Right atrium auricular region (tissue), 2 donors: ENCODE data around the gene GHRH. TPM values are rescaled to one million over a fixed set of nuclear protein-coding genes. Genes with fewer than 3 reads are reported as not detected.
A peak's percentile ranks its signal among the peaks of the same experiment; 100 is the strongest.

Source experiments
- DNase-seq: peaks from one replicate; pipeline ENCODE4 v3.0.0-alpha.2; 2019; ENCODE audit warnings: low spot score
- H3K27ac ChIP-seq, 2 donors: fragments of 200-600 bp; sonication (generic); 1 replicate in 1 of 2; 2 replicates in 1 of 2; pipeline ENCODE4 v1.5.1; 2016 to 2019
- H3K27me3 ChIP-seq, 2 donors: fragments of 200-600 bp; sonication (generic); one replicate each; pipeline versions ENCODE4 v1.5.1 to v1.6.0; 2017 to 2019
- H3K36me3 ChIP-seq: fragments of 200-600 bp; sonication (generic); one replicate; pipeline ENCODE4 v1.5.1; 2016
- H3K4me1 ChIP-seq, 2 donors: fragments of 200-600 bp; sonication (generic); one replicate each; pipeline versions ENCODE4 v1.5.1 to v1.6.0; 2017 to 2019
- H3K4me3 ChIP-seq, 2 donors: fragments of 200-600 bp; sonication (generic); 1 replicate in 1 of 2; 2 replicates in 1 of 2; pipeline ENCODE4 v1.5.1; 2017 to 2019; ENCODE audit warnings: mild to moderate bottlenecking in 1 of 2, moderate library complexity in 1 of 2
- H3K9me3 ChIP-seq, 2 donors: fragments of 200-600 bp; sonication (generic); one replicate each; pipeline ENCODE4 v1.5.1; 2019
- CTCF ChIP-seq, 2 donors: fragments of 200-600 bp; sonication (generic); IDR thresholded peaks; one replicate each; pipeline ENCODE4 v1.5.1; 2019; ENCODE audit warnings: antibody characterized with exemption in 2 of 2
- total RNA-seq, 2 donors: library from RNA; depleted of rRNA; stranded (reverse); fragments of >200 nt; gene quantifications; one replicate each; pipeline ENCODE4 v1.1.0, GENCODE V29; 2016

GHRH gene
- total RNA-seq, 2 donors from 2014 or later = 1.5 to 3.6 TPM

- no peak for TF ChIP-seq CTCF (IDR thresholded peaks at IDR 0.05)
- no peak overlapping the region for H3K27ac ChIP-seq
- H3K9me3 ChIP-seq = no peaks in the 10 kb centered on the region
- H3K4me1 ChIP-seq = peaks cover 0 to 23% of the 10 kb centered on the region in 2 donors
- H3K27me3 ChIP-seq = no peaks in the 10 kb centered on the region
- DNase-seq = no peak
- H3K36me3 ChIP-seq = peaks cover 96% of the 10 kb centered on the region
- no peak overlapping the region for H3K4me3 ChIP-seq
Measured at GRCh38 chr20:37233548-37234253, 27.9 kb downstream of the GHRH start.

GRCh38 chr20:37231947-37232630 lies 29.5 kb downstream of the GHRH start:
- no peak for DNase-seq
- Histone ChIP-seq H3K4me1 (peaks cover 0 to 32% of the 10 kb centered on the region in 2 donors), H3K9me3 (no peaks in the 10 kb centered on the region), H3K4me3 (no peak overlapping the region), H3K36me3 (peaks cover 81% of the 10 kb centered on the region), H3K27me3 (no peaks in the 10 kb centered on the region), H3K27ac (no peak overlapping the region)
- TF ChIP-seq CTCF (IDR thresholded peaks at IDR 0.05) = no peak

- H3K4me1 ChIP-seq = peaks cover 0 to 36% of the 10 kb centered on the region in 2 donors
- H3K27me3 ChIP-seq = no peaks in the 10 kb centered on the region
- peaks cover 82% of the 10 kb centered on the region for H3K36me3 ChIP-seq
- peak overlapping the region; percentile 68 for H3K27ac ChIP-seq
- no peak overlapping the region for H3K4me3 ChIP-seq
- no peaks in the 10 kb centered on the region for H3K9me3 ChIP-seq
- DNase-seq = peak; percentile 36
- TF ChIP-seq CTCF (IDR thresholded peaks at IDR 0.05) = no peak
Measured at GRCh38 chr20:37230200-37230599, 31.4 kb downstream of the GHRH start.

- Histone ChIP-seq H3K27me3 (no peaks in the 10 kb centered on the region), H3K27ac (peak overlapping the region; percentile 68), H3K4me1 (peaks cover 0 to 36% of the 10 kb centered on the region in 2 donors), H3K36me3 (peaks cover 82% of the 10 kb centered on the region), H3K9me3 (no peaks in the 10 kb centered on the region), H3K4me3 (no peak overlapping the region)
- no peak for TF ChIP-seq CTCF (IDR thresholded peaks at IDR 0.05)
- peak; percentile 2 for DNase-seq
Measured at GRCh38 chr20:37229357-37229756, 32.3 kb downstream of the GHRH start.

- Histone ChIP-seq H3K4me1 (peaks cover 0 to 36% of the 10 kb centered on the region in 2 donors), H3K27ac (peak overlapping the region; percentile 68), H3K27me3 (no peaks in the 10 kb centered on the region), H3K4me3 (no peak overlapping the region), H3K9me3 (no peaks in the 10 kb centered on the region), H3K36me3 (peaks cover 81% of the 10 kb centered on the region)
- TF ChIP-seq CTCF (IDR thresholded peaks at IDR 0.05) = no peak
- DNase-seq = peak; percentile 50
Measured at GRCh38 chr20:37228656-37229055, 33.0 kb downstream of the GHRH start.
